ENCODE measurements around the gene FOXP1. TPM values are rescaled to one million over a fixed set of nuclear protein-coding genes. Genes with fewer than 3 reads are reported as not detected.

FOXP1 gene
- total and polyA plus RNA-seq, 9 of the 15 experiments (the other 6 are each of a cell fraction or from before 2014, with no cell fraction given), result 7.7 to 34.5 (median 13.7) TPM

GRCh38 chr3:71494212-71494611 lies 89.3 kb downstream of the FOXP1 start:
- Histone ChIP-seq H3K4me3 (no peak overlapping the region), H3K4me1 (replicated peaks in 1 of 2; ENCODE audit: control insufficient read depth in 2 of 2, insufficient read depth in 2 of 2, low read length in 2 of 2) (peaks cover 0 to 12% of the 10 kb centered on the region in 2 experiments; a peak in 4 of 5 replicates), H3K4me2 (ENCODE audit: insufficient read depth, low read length) (no peak overlapping the region), H3K9me1 (ENCODE audit: control insufficient read depth, insufficient read depth, low read length) (no peaks in the 10 kb centered on the region), H3K79me2 (ENCODE audit: control insufficient read depth, insufficient read depth, low read length) (no peaks in the 10 kb centered on the region), H3K27ac (ENCODE audit: extremely low read depth, low read depth, low read length) (no peak overlapping the region), H3K36me3 (ENCODE audit: control insufficient read depth, insufficient read depth, low read length) (peaks cover 8% of the 10 kb centered on the region; the same call in 1 of the 3 replicates), H3K27me3 (ENCODE audit: control insufficient read depth in 2 of 2, insufficient read depth in 2 of 2, low read length in 2 of 2) (no peaks in the 10 kb centered on the region), H3K9ac (ENCODE audit: insufficient read depth in 1 of 2, low read depth in 2 of 2, low read length in 2 of 2) (no peak overlapping the region), H4K20me1 (replicated peaks; ENCODE audit: control insufficient read depth, insufficient read depth, low read length) (no peaks in the 10 kb centered on the region), H2AFZ (ENCODE audit: low read depth, low read length) (no peak overlapping the region), H3K9me3 (replicated peaks; ENCODE audit: control insufficient read depth, insufficient read depth, low read depth, low read length) (peaks cover 3% of the 10 kb centered on the region; the same call in 1 of the 2 replicates)
- in situ Hi-C loops (cut with MboI) (no loop called here), intact Hi-C loops (cut with micrococcal nuclease) (no loop called here)
- WGBS (ENCODE audit: insufficient coverage, low coverage, missing lambda C conversion rate), result 82% methylated on average over 5 of the region's 5 CpGs
- FAIRE-seq, result no peak
- BruUV-seq (replicated peaks), result no TSS peak
- ChIA-PET POLR2A (interaction anchor here (0.8 kb wide), 2 partner anchors 24 to 435 kb away, joined by 3 read pairs; no protein-coding TSS in a partner anchor), CTCF (ENCODE audit: low intra/inter-chr PET ratio) (no interaction called here)
- no peak for ATAC-seq
- DNase-seq (ENCODE audit: extremely low read depth in 1 of 4, low spot score in 3 of 4), result no peak
- TF ChIP-seq CBFB (CRISPR knock-in tag; IDR thresholded peaks at IDR 0.05) (no peak), E2F3 (CRISPR knock-in tag; IDR thresholded peaks at IDR 0.05) (no peak), ZFP30 (CRISPR knock-in tag; IDR thresholded peaks at IDR 0.05; ENCODE audit: borderline replicate concordance) (no peak), POLR2H (tag; IDR thresholded peaks at IDR 0.05; ENCODE audit: low read depth) (no peak), ZBTB26 (CRISPR knock-in tag; IDR thresholded peaks at IDR 0.05) (no peak), TAF9B (IDR thresholded peaks at IDR 0.05; ENCODE audit: partially characterized antibody) (no peak), ZNF354B (CRISPR knock-in tag; IDR thresholded peaks at IDR 0.05) (no peak), ZNF184 (CRISPR knock-in tag; IDR thresholded peaks at IDR 0.05) (no peak), TSHZ1 (CRISPR knock-in tag; IDR thresholded peaks at IDR 0.05) (no peak)
